Stimulated activated CD8-positive, alpha-beta memory T cell treated with anti-CD3 and anti-CD28 coated beads, Interleukin-4, amount 100 ng/mL, for 1 hour (primary cell): ENCODE measurements around the gene KPTN.

ENCODE experiments used
- DNase-seq, 2 donors: peaks; one replicate each; pipeline ENCODE4 v3.0.0-alpha.2; 2020; ENCODE audit warnings: low read depth in 2 of 2, low spot score in 1 of 2

KPTN gene

DNA sequence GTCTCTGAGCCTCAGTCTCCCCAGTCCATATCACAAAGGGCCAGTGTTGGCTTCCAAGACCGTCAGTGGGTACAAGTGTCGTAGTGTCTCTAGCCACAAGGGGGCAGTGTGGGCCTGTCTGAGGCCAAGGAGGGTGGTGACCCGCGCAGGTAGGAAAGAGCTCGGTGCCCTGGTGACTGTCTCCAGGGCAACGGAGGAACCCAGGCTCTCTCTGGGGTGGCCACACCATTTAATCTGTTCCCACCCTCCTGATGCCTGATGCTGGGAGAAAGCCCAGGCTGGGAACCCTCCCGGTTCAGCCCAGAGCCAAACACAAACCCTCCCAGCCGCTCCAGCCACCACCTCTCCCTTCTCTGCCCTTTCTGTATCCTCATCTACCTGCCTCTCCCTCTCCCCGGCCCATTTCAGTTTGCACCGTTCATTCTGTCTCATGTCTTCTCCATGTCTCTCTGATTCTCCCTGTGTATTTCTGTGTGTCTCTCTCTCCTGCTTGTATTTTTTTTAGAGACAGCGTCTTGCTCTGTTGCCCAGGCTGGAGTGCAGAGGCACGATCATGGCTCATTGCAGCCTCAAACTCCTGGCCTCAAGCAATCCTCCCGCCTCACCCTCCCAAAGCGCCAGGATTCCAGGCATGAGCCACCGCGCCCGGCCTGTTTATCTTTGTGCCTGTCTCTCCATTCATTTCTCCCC is 47.2 kb downstream of the KPTN start:
- DNase-seq, result peak; percentile 72 to 79

GRCh38 chr19:47435883-47436417 is 48.1 kb downstream of the KPTN start:
- DNase-seq, result no peak

GRCh38 chr19:47435196-47435595 is 48.8 kb downstream of the KPTN start:
- no peak for DNase-seq

DNA sequence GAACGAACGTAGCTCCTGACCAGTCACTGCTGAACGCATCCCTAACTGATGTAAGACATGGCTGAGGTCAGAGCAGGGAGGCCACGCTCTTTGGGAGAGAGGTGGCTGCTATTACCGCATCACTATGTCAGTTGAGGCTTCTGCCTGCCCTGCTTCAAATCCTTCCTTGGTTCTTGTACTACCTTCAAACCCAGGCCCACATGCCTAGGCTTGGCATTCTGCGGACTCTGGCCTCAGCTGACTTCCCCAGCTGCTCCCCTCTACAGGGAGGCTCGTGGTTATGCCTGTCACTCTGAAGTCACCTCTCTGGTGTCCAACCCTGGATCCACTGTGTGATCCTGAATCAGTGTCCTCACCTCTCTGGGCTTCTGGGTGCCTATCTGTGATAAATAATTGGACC is 49.9 kb downstream of the KPTN start:
- no peak for DNase-seq

DNA sequence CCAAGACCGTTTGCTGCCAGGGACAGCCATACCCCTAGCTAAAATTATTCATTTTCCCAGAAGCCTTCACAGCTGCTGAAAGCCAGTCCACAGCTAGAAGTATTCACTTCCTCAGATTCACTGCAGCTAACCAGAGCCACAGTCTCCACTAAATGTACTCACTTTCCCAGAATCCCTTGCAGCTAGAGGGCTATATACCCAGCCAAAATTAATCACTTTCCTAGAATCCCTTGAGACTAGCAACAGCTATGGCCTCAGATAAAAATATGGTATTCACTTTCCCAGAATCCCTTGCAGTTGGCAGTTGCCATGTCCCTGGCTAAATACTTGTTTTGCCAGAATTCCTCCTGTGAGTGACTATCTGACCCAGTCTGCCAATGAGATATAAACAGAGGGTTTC is 50.9 kb downstream of the KPTN start:
- no peak for DNase-seq

- DNase-seq, result no peak
These were observed 51.5 kb downstream of the KPTN start for GRCh38 chr19:47432499-47432898.

DNA sequence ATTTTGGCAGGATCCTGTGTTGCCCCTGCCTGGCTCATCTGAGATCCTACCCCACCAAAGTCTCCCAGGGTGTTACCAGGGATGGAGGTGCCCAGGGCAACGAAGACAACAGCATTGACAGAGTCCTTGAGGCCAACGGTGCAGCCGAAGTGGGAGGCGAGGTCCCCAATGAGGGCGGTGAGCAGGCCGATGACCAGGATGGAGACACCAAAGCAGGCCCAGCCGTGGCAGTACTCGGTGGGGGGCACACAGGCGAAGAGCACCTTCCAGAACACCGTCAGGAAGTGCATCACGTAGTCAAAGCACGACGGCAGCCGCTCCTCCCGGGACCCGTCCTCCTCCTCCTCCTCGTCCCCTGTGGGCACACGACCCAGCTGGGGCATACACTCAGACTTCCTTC is 51.9 kb downstream of the KPTN start:
- no peak for DNase-seq

DNA sequence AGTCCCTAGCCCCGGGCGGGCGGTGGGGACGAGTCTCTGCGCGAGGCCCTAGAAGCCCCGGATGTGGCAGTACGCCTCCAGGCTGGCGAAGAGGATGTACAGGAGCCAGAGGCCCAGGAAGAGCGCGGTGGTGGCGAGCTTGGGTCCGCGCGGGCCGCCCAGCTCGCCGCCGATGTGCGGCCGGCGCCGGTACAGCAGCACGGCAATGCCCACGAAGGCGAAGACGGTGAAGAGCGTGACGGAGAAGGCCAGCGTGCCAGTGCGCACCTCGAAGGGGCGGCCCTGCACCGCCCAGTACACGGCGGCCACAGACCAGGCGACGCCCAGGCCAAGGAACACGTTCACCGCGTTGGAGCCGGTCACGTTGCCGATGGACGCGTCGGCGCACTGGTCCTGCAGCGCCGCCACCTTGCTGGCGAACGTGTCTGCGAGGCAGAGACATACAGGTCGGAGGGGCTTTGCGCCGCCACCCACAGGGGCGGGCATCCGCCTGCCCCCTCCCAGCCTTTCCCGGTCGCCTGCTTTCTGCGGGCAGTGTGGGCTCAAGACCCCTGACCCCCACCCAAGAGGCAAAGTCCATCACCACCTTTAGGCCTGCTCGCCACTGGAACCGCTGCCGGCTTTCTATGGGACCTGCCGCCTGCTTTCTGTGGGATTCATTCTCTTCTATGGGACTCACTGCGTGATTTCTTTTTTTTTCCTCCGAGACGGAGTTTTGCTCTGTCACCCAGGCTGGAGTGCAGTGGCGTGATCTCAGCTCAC is 53.8 kb downstream of the KPTN start:
- no peak for DNase-seq

GRCh38 chr19:47429140-47429793 is 54.8 kb downstream of the KPTN start:
- DNase-seq, result no peak

DNA sequence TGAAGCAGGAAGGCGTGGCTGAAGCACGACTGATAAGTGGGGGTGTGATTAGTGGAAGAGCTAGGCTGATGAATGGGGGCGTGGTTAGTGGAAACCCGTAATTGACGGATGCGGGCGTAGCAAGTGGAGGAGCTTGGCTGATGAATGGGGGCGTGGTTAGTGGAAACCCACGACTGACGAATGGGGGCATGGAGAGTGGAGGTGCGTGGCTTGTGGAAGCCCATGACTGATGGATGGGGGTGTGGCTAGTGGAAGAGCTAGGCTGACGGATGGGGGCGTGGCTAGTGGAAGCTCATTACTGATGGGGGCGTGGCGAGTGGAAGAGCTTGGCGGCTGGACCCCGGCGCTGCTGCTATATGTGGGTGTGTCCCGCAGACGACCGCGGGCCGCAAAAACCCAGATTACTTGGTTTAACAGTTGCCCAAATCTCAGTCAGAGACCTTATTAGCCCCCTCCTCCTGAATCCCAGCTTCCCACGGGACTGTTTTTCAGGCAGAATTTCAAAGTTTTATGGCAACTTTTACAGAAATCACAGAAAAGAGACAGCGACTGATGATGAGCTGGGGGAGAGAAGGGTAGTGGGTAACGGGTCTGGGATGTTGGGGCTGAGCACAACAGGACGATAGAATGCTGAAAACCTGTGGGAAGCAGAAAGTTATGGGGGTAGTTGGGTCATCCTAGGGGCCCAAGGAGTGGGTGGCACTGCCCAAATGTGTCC is 55.7 kb downstream of the KPTN start:
- peak in 1 of 2 donors; percentile 56 for DNase-seq

DNA sequence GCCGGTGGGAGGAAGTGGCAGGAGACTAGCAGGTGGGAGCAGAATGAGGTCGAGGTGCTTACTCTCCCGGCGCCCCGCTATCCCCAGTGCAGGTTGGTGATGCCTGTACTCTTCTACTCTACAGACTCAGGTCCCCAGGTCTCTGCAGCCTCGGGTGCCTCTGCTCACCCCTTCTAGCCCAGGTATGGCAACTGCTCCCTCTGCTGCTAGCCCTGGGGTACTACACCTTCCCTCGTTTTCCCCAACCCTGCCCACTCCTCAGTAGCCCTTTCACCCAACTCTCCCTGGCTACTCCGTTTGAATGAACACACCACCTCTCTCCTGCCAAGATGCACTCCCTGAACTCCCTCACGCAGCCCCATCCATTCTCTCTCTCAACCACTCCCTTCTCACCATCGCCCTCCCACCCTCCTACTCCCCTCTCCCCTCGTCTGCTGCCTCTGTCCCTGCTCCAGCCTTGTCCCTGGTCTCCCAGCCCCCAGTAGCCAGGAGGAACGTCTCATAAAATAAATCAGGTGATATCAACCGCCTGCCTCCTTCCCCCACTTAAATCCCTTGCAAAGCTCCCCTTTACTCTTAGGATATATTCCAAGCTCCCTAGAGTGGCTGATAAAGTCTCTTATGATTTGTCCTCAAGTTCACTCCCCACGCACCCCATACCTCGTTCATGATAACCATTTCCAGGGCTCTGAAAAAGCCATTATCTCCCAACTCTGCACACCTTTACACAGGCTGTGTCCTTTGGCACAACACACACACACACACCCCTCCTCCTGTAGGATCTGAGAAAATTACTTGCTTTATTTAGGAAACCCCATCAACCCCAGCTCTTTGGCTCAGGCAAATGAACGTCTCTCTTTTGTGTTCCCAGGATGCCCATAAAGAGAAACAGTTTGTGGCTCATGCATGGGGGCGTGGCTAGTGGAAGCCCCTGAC is 56.5 kb downstream of the KPTN start:
- DNase-seq, result peak in 1 of 2 donors; percentile 42
